Measurements from ENCODE around the gene CHRD. TPM values are rescaled to one million over a fixed set of nuclear protein-coding genes. Genes with fewer than 3 reads are reported as not detected.

CHRD gene
- total RNA-seq, 1 experiment from 2014 or later: 1.8 TPM

DNA sequence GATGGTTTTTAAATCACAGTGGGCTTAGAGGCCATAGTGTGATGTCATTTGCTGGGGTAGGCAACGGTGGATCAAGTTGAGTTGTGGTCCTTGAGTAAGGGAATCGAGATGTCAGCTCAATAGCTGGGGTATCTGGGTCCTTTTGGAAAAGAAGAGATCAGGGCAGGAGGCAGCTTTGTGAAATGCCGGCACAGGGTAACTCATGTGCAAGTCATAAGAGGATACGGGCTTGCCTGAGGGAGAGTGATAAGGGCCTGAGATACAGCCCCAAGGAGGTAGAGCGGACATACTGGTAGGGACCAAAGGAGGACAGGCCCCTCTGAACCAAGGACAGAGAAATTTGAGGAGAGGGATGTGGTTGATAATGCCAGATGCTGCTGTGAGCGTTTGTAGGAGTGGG, 46.7 kb upstream of the CHRD start:
- no peaks in the 10 kb centered on the region for H3K4me1 ChIP-seq (ENCODE audit: insufficient read depth, low read length)
- no peak overlapping the region for H3K4me2 ChIP-seq (ENCODE audit: insufficient read depth, insufficient read length, low read length)
- no peak overlapping the region for H3K23ac ChIP-seq (ENCODE audit: insufficient read length, low read depth, low read length)
- no peak overlapping the region for H3K4ac ChIP-seq (ENCODE audit: low read depth, low read length)
- no peak overlapping the region for H3K18ac ChIP-seq (ENCODE audit: insufficient read length, low read depth, low read length)
- no peaks in the 10 kb centered on the region for H3K79me1 ChIP-seq (ENCODE audit: insufficient read depth, low read depth, low read length, poor library complexity, severe bottlenecking)
- H3K27ac ChIP-seq (ENCODE audit: insufficient read length, low read depth, low read length): no peak overlapping the region
- H3K9me3 Mint-ChIP-seq: no peaks in the 10 kb centered on the region
- H3K27me3 Mint-ChIP-seq (ENCODE audit: low read depth): no peaks in the 10 kb centered on the region; the same call in none of the 2 replicates
- H2BK12ac ChIP-seq (ENCODE audit: insufficient read length, low read depth, low read length): no peak overlapping the region
- no peak for DNase-seq
- H3K23me2 ChIP-seq (ENCODE audit: insufficient read length, low read depth, low read length, poor library complexity, severe bottlenecking): peaks cover 7% of the 10 kb centered on the region
- H3K9ac ChIP-seq (ENCODE audit: extremely low read depth, insufficient read length, low read length): no peak overlapping the region
- H3K27ac Mint-ChIP-seq: peak overlapping the region in 2 of 3 experiments; percentile 45 to 73; a peak in 4 of 7 replicates
- H2BK20ac ChIP-seq (ENCODE audit: low read depth, low read length, poor library complexity, severe bottlenecking): no peak overlapping the region
- no peak overlapping the region for H2BK5ac ChIP-seq (ENCODE audit: insufficient read length, low read length)
- H3K79me2 ChIP-seq (ENCODE audit: insufficient read depth, low read length): no peaks in the 10 kb centered on the region
- H3K36me3 Mint-ChIP-seq (ENCODE audit: insufficient read depth in 1 of 3, low read depth in 3 of 3): peaks cover 53 to 72% (median 61%) of the 10 kb centered on the region in 3 experiments; a peak in 6 of 7 replicates
- WGBS (ENCODE audit: extremely low coverage, insufficient read length, low lambda C conversion rate): no CpG with 5 or more reads among the region's 6 CpGs
- no peak overlapping the region for H3T11ph ChIP-seq (ENCODE audit: low read length)
- no peak overlapping the region for H4K91ac ChIP-seq (ENCODE audit: insufficient read length, low read depth, low read length)
- H3K4me1 Mint-ChIP-seq: peaks cover 25 to 30% of the 10 kb centered on the region in 2 experiments
- no peak overlapping the region for H3K56ac ChIP-seq (ENCODE audit: insufficient read length, low read depth, low read length)
- no peaks in the 10 kb centered on the region for H3K27me3 ChIP-seq (ENCODE audit: insufficient read depth, low read length)
- no peaks in the 10 kb centered on the region for H4K20me1 ChIP-seq (ENCODE audit: control insufficient read depth, insufficient read depth, insufficient read length)
- H2BK120ac ChIP-seq (ENCODE audit: low read depth, low read length, poor library complexity, severe bottlenecking): no peak overlapping the region
- no peak overlapping the region for H2AFZ ChIP-seq (ENCODE audit: low read length)
- no peak overlapping the region for H3K4me3 Mint-ChIP-seq
- no peak overlapping the region for H4K5ac ChIP-seq (ENCODE audit: insufficient read length, low read depth, low read length)
- H4K8ac ChIP-seq (replicated peaks; ENCODE audit: insufficient read length, low read depth, low read length): no peak overlapping the region
- TF ChIP-seq, protein P1, sequence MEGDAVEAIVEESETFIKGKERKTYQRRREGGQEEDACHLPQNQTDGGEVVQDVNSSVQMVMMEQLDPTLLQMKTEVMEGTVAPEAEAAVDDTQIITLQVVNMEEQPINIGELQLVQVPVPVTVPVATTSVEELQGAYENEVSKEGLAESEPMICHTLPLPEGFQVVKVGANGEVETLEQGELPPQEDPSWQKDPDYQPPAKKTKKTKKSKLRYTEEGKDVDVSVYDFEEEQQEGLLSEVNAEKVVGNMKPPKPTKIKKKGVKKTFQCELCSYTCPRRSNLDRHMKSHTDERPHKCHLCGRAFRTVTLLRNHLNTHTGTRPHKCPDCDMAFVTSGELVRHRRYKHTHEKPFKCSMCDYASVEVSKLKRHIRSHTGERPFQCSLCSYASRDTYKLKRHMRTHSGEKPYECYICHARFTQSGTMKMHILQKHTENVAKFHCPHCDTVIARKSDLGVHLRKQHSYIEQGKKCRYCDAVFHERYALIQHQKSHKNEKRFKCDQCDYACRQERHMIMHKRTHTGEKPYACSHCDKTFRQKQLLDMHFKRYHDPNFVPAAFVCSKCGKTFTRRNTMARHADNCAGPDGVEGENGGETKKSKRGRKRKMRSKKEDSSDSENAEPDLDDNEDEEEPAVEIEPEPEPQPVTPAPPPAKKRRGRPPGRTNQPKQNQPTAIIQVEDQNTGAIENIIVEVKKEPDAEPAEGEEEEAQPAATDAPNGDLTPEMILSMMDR (conservative IDR thresholded peaks at IDR 0.05): no peak
- no peak overlapping the region for H3K14ac ChIP-seq (ENCODE audit: insufficient read depth, low read length)
- H2BK15ac ChIP-seq (ENCODE audit: low read depth, low read length): no peak overlapping the region
- H2AK5ac ChIP-seq (ENCODE audit: insufficient read length, low read length): no peak overlapping the region
- no peaks in the 10 kb centered on the region for H3K9me3 ChIP-seq (ENCODE audit: control insufficient read depth, low read depth, low read length)
